A204.1 (cell line): ENCODE results near the gene TUBB1.
"Not testable (repeated sequence)": the region's sequence is repeated elsewhere in the genome, so short reads cannot be mapped to it uniquely, and the experiment has no call there.

Experiments
- FAIRE-seq: peaks from 2 replicates; lab custom pipeline; 2012; peaks lifted over from hg19 to GRCh38; lab: Jason Lieb, UNC

Gene TUBB1

GRCh38 chr20:59022754-59023153 is 3.5 kb downstream of the TUBB1 start:
- no peak for FAIRE-seq

GRCh38 chr20:59023616-59024015 is 4.4 kb downstream of the TUBB1 start:
- no peak for FAIRE-seq

- no peak for FAIRE-seq
Observed at GRCh38 chr20:59024111-59024530, 4.9 kb downstream of the TUBB1 start.

GRCh38 chr20:59025086-59025485 is 5.9 kb downstream of the TUBB1 start:
- no peak for FAIRE-seq

GRCh38 chr20:59025511-59025910 is 6.3 kb downstream of the TUBB1 start:
- no peak for FAIRE-seq

GRCh38 chr20:59026904-59027740 is 7.9 kb downstream of the TUBB1 start:
- FAIRE-seq, result no peak

- FAIRE-seq, result no peak
Observed at GRCh38 chr20:59027741-59028320, 8.6 kb downstream of the TUBB1 start.

- FAIRE-seq, result no peak
Observed at GRCh38 chr20:59028812-59029211, 9.6 kb downstream of the TUBB1 start.

- no peak for FAIRE-seq
Observed at GRCh38 chr20:59030911-59031563, 11.8 kb downstream of the TUBB1 start.

GRCh38 chr20:59031564-59032022 is 12.4 kb downstream of the TUBB1 start:
- no peak for FAIRE-seq

GRCh38 chr20:59032023-59032712 is 12.9 kb downstream of the TUBB1 start, which contains the start of gene ATP5F1E:
Gene ATP5F1E, minus strand, starts transcription at chr20:59032335. Its CDS starts 84 bp downstream, at chr20:59032251.
- FAIRE-seq, result no peak

GRCh38 chr20:59032713-59033059 is 13.5 kb downstream of the TUBB1 start:
- no peak for FAIRE-seq

GRCh38 chr20:59033093-59033492 is 13.9 kb downstream of the TUBB1 start:
- FAIRE-seq, result peak; percentile 54

- FAIRE-seq, result no peak
Observed at GRCh38 chr20:59033616-59034165, 14.5 kb downstream of the TUBB1 start.

- FAIRE-seq, result no peak
Observed at GRCh38 chr20:59035381-59035780, 16.2 kb downstream of the TUBB1 start.

- FAIRE-seq, result no peak
Observed at GRCh38 chr20:59037386-59037785, 18.2 kb downstream of the TUBB1 start.

- no peak for FAIRE-seq
Observed at GRCh38 chr20:59039233-59039632, 20.0 kb downstream of the TUBB1 start.

- FAIRE-seq, result no peak
Observed at GRCh38 chr20:59040667-59041066, 21.4 kb downstream of the TUBB1 start.

- FAIRE-seq, result not testable (repeated sequence)
Observed at GRCh38 chr20:59041487-59041886, 22.3 kb downstream of the TUBB1 start.

- no peak for FAIRE-seq
Observed at GRCh38 chr20:59042151-59042795, 23.0 kb downstream of the TUBB1 start, which contains the start of gene PRELID3B. Gene PRELID3B, minus strand, starts transcription at chr20:59042786. Its CDS starts 56 bp downstream, at chr20:59042730.

GRCh38 chr20:59042796-59043631 is 23.8 kb downstream of the TUBB1 start:
- no peak for FAIRE-seq
